Karpas-422 (cell line): ENCODE data around the gene CHAD. TPM values are rescaled to one million over a fixed set of nuclear protein-coding genes. Genes with fewer than 3 reads are reported as not detected.

Experiments
- DNase-seq: peaks from one replicate; pipeline ENCODE4 v3.0.0-alpha.2; 2015
- H2AFZ ChIP-seq: fragments of 200-600 bp; sonication (generic); 2 replicates; pipeline ENCODE4 v1.6.1; 2014; ENCODE audit warnings: antibody characterized with exemption, low read length, mixed read lengths
- H3K27ac ChIP-seq: fragments of 200-600 bp; sonication (generic); 2 replicates; pipeline ENCODE4 v1.5.1; 2014; ENCODE audit warnings: mild to moderate bottlenecking, low read length, moderate library complexity
- H3K27me3 ChIP-seq: fragments of 200-600 bp; sonication (generic); 2 replicates; pipeline ENCODE4 v1.6.1; 2014; ENCODE audit warnings: low read length, mixed read lengths
- H3K36me3 ChIP-seq: fragments of 200-600 bp; sonication (generic); 2 replicates; pipeline ENCODE4 v1.6.1; 2014; ENCODE audit warnings: low read length, mixed read lengths; ENCODE audit not compliant: insufficient read depth
- H3K4me1 ChIP-seq: fragments of 200-600 bp; sonication (generic); 2 replicates; pipeline ENCODE4 v1.6.1; 2014; ENCODE audit warnings: mild to moderate bottlenecking, low read length, mixed read lengths
- H3K4me2 ChIP-seq: fragments of 200-600 bp; sonication (generic); 2 replicates; pipeline ENCODE4 v1.6.1; 2014; ENCODE audit warnings: low read length, low read depth, mild to moderate bottlenecking; ENCODE audit not compliant: poor library complexity, severe bottlenecking
- H3K4me3 ChIP-seq: fragments of 200-600 bp; sonication (generic); 2 replicates; pipeline ENCODE4 v1.5.1; 2014; ENCODE audit warnings: mild to moderate bottlenecking, antibody characterized with exemption, low read length, mixed read lengths
- H3K79me2 ChIP-seq: fragments of 200-600 bp; sonication (generic); 2 replicates; pipeline ENCODE4 v1.6.1; 2014; ENCODE audit warnings: mild to moderate bottlenecking, low read length, mixed read lengths
- H3K9ac ChIP-seq: fragments of 200-600 bp; sonication (generic); 2 replicates; pipeline ENCODE4 v1.6.0; 2014; ENCODE audit warnings: low read length
- H3K9me2 ChIP-seq: fragments of 200-600 bp; sonication (generic), shearing (Covaris generic); replicated peaks from 2 replicates; pipeline ENCODE4 v1.6.0; 2014; ENCODE audit warnings: mild to moderate bottlenecking, low read length, moderate library complexity; ENCODE audit not compliant: insufficient read depth
- H3K9me3 ChIP-seq: fragments of 300-700, 200-600 bp; sonication (generic); 2 replicates; pipeline ENCODE4 v1.6.1; 2014; ENCODE audit warnings: low read length, mixed read lengths
- H4K20me1 ChIP-seq: fragments of 200-600 bp; sonication (generic); 2 replicates; pipeline ENCODE4 v1.6.1; 2014; ENCODE audit warnings: mild to moderate bottlenecking, antibody characterized with exemption, low read length, low read depth; ENCODE audit not compliant: insufficient read depth
- total RNA-seq: library from RNA; depleted of rRNA; stranded (reverse); fragments of >200 nt; shearing (Covaris generic); gene quantifications from 2 replicates; pipeline ENCODE4 v1.2.3, GENCODE V29; 2014; ENCODE audit warnings: low replicate concordance

The CHAD gene
- total RNA-seq, 1 experiment from 2014 or later = not detected

GRCh38 chr17:50508573-50509460, 40.1 kb upstream of the CHAD start:
- H3K4me2 ChIP-seq = peak overlapping the region; percentile 100
- H3K36me3 ChIP-seq = no peaks in the 10 kb centered on the region
- peak overlapping the region; percentile 94 for H3K4me3 ChIP-seq
- H2AFZ ChIP-seq = peak overlapping the region; percentile 99
- no peak for DNase-seq
- H3K9ac ChIP-seq = peak overlapping the region; percentile 94
- H3K9me3 ChIP-seq = no peaks in the 10 kb centered on the region
- H3K79me2 ChIP-seq = no peaks in the 10 kb centered on the region
- H3K27ac ChIP-seq = no peak overlapping the region
- peaks cover 15% of the 10 kb centered on the region for H3K4me1 ChIP-seq
- no peaks in the 10 kb centered on the region for H3K27me3 ChIP-seq
- H4K20me1 ChIP-seq = no peaks in the 10 kb centered on the region
- H3K9me2 ChIP-seq = no peaks in the 10 kb centered on the region

- H3K4me3 ChIP-seq = peak within 1 kb of the TSS; percentile 94
- H3K4me2 ChIP-seq = peak within 1 kb of the TSS; percentile 100
- H3K36me3 ChIP-seq = no peaks in the 10 kb centered on the region
- H2AFZ ChIP-seq = peak within 1 kb of the TSS; percentile 99
- no peaks in the 10 kb centered on the region for H3K9me2 ChIP-seq
- H3K27ac ChIP-seq = no peak within 1 kb of the TSS
- H3K9me3 ChIP-seq = no peaks in the 10 kb centered on the region
- H3K79me2 ChIP-seq = no peaks in the 10 kb centered on the region
- no peaks in the 10 kb centered on the region for H4K20me1 ChIP-seq
- H3K27me3 ChIP-seq = no peaks in the 10 kb centered on the region
- DNase-seq = peak; percentile 94
- H3K4me1 ChIP-seq = peaks cover 15% of the 10 kb centered on the region
- H3K9ac ChIP-seq = peak within 1 kb of the TSS; percentile 94
Observed at GRCh38 chr17:50507871-50508572, 39.3 kb upstream of the CHAD start, which contains the start of gene MYCBPAP. Gene MYCBPAP, plus strand, starts transcription at chr17:50508439. Its CDS starts 236 bp downstream, at chr17:50508675.

GRCh38 chr17:50506298-50506697, 37.6 kb upstream of the CHAD start:
- DNase-seq = no peak
- Histone ChIP-seq H2AFZ (no peak overlapping the region), H3K79me2 (no peaks in the 10 kb centered on the region), H3K4me3 (no peak overlapping the region), H4K20me1 (no peaks in the 10 kb centered on the region), H3K36me3 (no peaks in the 10 kb centered on the region), H3K4me1 (peaks cover 15% of the 10 kb centered on the region), H3K9me2 (no peaks in the 10 kb centered on the region), H3K9me3 (no peaks in the 10 kb centered on the region), H3K9ac (no peak overlapping the region), H3K27me3 (no peaks in the 10 kb centered on the region), H3K4me2 (no peak overlapping the region), H3K27ac (no peak overlapping the region)

GRCh38 chr17:50505591-50506130, 37.0 kb upstream of the CHAD start:
- DNase-seq = no peak
- no peaks in the 10 kb centered on the region for H4K20me1 ChIP-seq
- 0 out of 2 replicates have a peak overlapping the region, but pooled peaks have one; percentile 16 for H3K9ac ChIP-seq
- H3K79me2 ChIP-seq = no peaks in the 10 kb centered on the region
- H3K9me3 ChIP-seq = no peaks in the 10 kb centered on the region
- H3K4me3 ChIP-seq = no peak overlapping the region
- no peak overlapping the region for H2AFZ ChIP-seq
- no peak overlapping the region for H3K27ac ChIP-seq
- no peaks in the 10 kb centered on the region for H3K36me3 ChIP-seq
- H3K27me3 ChIP-seq = no peaks in the 10 kb centered on the region
- H3K4me1 ChIP-seq = peaks cover 15% of the 10 kb centered on the region
- no peak overlapping the region for H3K4me2 ChIP-seq
- no peaks in the 10 kb centered on the region for H3K9me2 ChIP-seq

- Histone ChIP-seq H3K4me1 (no peaks in the 10 kb centered on the region), H3K4me3 (no peak overlapping the region), H3K9ac (no peak overlapping the region), H4K20me1 (no peaks in the 10 kb centered on the region), H2AFZ (no peak overlapping the region), H3K36me3 (no peaks in the 10 kb centered on the region), H3K27me3 (no peaks in the 10 kb centered on the region), H3K27ac (no peak overlapping the region), H3K9me2 (no peaks in the 10 kb centered on the region), H3K79me2 (no peaks in the 10 kb centered on the region), H3K9me3 (no peaks in the 10 kb centered on the region), H3K4me2 (no peak overlapping the region)
- no peak for DNase-seq
Observed at GRCh38 chr17:50502301-50502990, 33.8 kb upstream of the CHAD start.

GRCh38 chr17:50501054-50501453, 32.4 kb upstream of the CHAD start:
- Histone ChIP-seq H3K9me3 (no peaks in the 10 kb centered on the region), H3K4me3 (no peak overlapping the region), H2AFZ (no peak overlapping the region), H3K36me3 (no peaks in the 10 kb centered on the region), H3K4me1 (no peaks in the 10 kb centered on the region), H3K27me3 (no peaks in the 10 kb centered on the region), H4K20me1 (no peaks in the 10 kb centered on the region), H3K79me2 (no peaks in the 10 kb centered on the region), H3K27ac (no peak overlapping the region), H3K9me2 (no peaks in the 10 kb centered on the region), H3K4me2 (no peak overlapping the region), H3K9ac (no peak overlapping the region)
- peak; percentile 75 for DNase-seq

- Histone ChIP-seq H3K4me2 (no peak overlapping the region), H3K4me1 (peaks cover 5% of the 10 kb centered on the region), H3K36me3 (no peaks in the 10 kb centered on the region), H2AFZ (no peak overlapping the region), H3K27me3 (no peaks in the 10 kb centered on the region), H3K9ac (no peak overlapping the region), H4K20me1 (no peaks in the 10 kb centered on the region), H3K9me3 (no peaks in the 10 kb centered on the region), H3K27ac (no peak overlapping the region), H3K9me2 (no peaks in the 10 kb centered on the region), H3K4me3 (no peak overlapping the region), H3K79me2 (no peaks in the 10 kb centered on the region)
- DNase-seq = no peak
Observed at GRCh38 chr17:50499721-50500120, 31.0 kb upstream of the CHAD start.
